ENCODE data around the gene MYH14. TPM values are rescaled to one million over a fixed set of nuclear protein-coding genes. Genes with fewer than 3 reads are reported as not detected.

Gene MYH14
- total and polyA plus RNA-seq, 9 of the 15 experiments (the other 6 are each of a cell fraction or from before 2014, with no cell fraction given): 0.04 to 0.86 (median 0.19) TPM; not detected in 2

GRCh38 chr19:50329146-50329925 lies 125.9 kb downstream of the MYH14 start, which contains the start of gene KCNC3 (continued):
- TF ChIP-seq PKNOX1 (IDR thresholded peaks at IDR 0.05) (peak; percentile 41; the same call in 1 of the 2 replicates), SMARCA5 (IDR thresholded peaks at IDR 0.05) (peak; percentile 36; the same call in 1 of the 2 replicates), ZNF511 (CRISPR knock-in tag; IDR thresholded peaks at IDR 0.05) (peak; percentile 69), CTCF (IDR thresholded peaks at IDR 0.05 in 2 of 3, conservative IDR thresholded peaks at IDR 0.05 in 1 of 3; ENCODE audit: insufficient read depth in 2 of 3, low read depth in 1 of 3, low read length in 3 of 3) (no peak), L3MBTL2 (IDR thresholded peaks at IDR 0.05) (peak; percentile 64; the same call in 1 of the 2 replicates), POLR2H (tag; IDR thresholded peaks at IDR 0.05; ENCODE audit: low read depth) (peak; percentile 79), ERF (CRISPR knock-in tag; IDR thresholded peaks at IDR 0.05) (peak; percentile 82; the same call in 1 of the 2 replicates), E2F5 (CRISPR knock-in tag; IDR thresholded peaks at IDR 0.05) (0 out of 2 replicates have a peak, but pooled peaks have one; percentile 42), RFX7 (CRISPR knock-in tag; IDR thresholded peaks at IDR 0.05) (no peak), PHF8 (IDR thresholded peaks at IDR 0.05; ENCODE audit: borderline replicate concordance, low read length) (peak; percentile 46; the same call in 1 of the 2 replicates), FOXJ2 (tag; IDR thresholded peaks at IDR 0.05) (no peak), TAF9B (IDR thresholded peaks at IDR 0.05; ENCODE audit: partially characterized antibody) (no peak), ZNF354B (CRISPR knock-in tag; IDR thresholded peaks at IDR 0.05) (no peak), ZMIZ1 (IDR thresholded peaks at IDR 0.05; ENCODE audit: low read depth in 2 of 2, low read length in 2 of 2) (peak in 1 of 2 experiments; percentile 72; a peak in 1 of 4 replicates), CBFB (CRISPR knock-in tag; IDR thresholded peaks at IDR 0.05) (no peak), E2F6 (IDR thresholded peaks at IDR 0.05; ENCODE audit: borderline replicate concordance in 1 of 2, extremely low read depth in 1 of 2, insufficient read depth in 1 of 2, insufficient read length in 1 of 2, low read depth in 1 of 2, low read length in 1 of 2, poor library complexity in 1 of 2, severe bottlenecking in 1 of 2) (peak; percentile 71 to 85)

All from K562 (cell line).